ENCODE results near the gene ERFE. TPM values are rescaled to one million over a fixed set of nuclear protein-coding genes. Genes with fewer than 3 reads are reported as not detected.

The ERFE gene
- total RNA-seq, 1 donor from 2014 or later, result not detected

DNA sequence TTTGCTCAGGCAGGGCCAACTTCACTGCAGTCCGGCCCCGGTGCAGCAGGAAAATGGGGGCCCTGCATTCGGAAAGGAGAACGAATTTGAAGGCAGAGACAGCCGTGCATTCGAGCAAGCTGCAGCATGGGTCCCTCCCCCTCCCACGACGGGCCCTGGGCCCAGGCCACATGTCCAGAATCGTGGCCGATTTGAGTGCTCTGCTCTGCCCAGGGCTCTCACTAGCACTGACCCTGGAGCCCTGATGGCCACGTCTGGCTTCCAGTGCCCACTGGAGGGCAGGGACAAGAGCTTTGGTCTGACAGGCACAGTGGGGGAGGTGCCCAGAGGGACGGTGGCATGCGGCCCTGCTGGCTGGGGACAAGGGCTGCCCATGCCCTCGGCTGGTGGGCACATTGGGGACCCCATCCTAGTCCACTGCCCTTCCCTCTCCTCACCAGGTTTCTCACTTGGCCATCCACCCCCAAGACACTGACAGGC lies 34.7 kb upstream of the ERFE start:
- Histone ChIP-seq H3K27ac (no peak overlapping the region), H4K20me1 (ENCODE audit: low read depth) (no peaks in the 10 kb centered on the region), H3K4me3 (no peak overlapping the region), H3K4me1 (peaks cover 7% of the 10 kb centered on the region), H2AFZ (replicated peaks) (no peak overlapping the region), H3K9me3 (ENCODE audit: low read depth) (no peaks in the 10 kb centered on the region), H3K36me3 (no peaks in the 10 kb centered on the region), H3K27me3 (no peaks in the 10 kb centered on the region), H3F3A (ENCODE audit: low read depth) (peaks cover 9% of the 10 kb centered on the region), H3K9ac (no peak overlapping the region), H3K79me2 (ENCODE audit: low read depth) (no peaks in the 10 kb centered on the region), H3K4me2 (no peak overlapping the region)
- no peak overlapping the region for H3K4me3 Mint-ChIP-seq
- H3K36me3 Mint-ChIP-seq, result no peaks in the 10 kb centered on the region
- TF ChIP-seq EZH2phosphoT487 (IDR thresholded peaks at IDR 0.05) (no peak), EZH2 (IDR thresholded peaks at IDR 0.05) (no peak)
- TF ChIP-seq, protein P1, sequence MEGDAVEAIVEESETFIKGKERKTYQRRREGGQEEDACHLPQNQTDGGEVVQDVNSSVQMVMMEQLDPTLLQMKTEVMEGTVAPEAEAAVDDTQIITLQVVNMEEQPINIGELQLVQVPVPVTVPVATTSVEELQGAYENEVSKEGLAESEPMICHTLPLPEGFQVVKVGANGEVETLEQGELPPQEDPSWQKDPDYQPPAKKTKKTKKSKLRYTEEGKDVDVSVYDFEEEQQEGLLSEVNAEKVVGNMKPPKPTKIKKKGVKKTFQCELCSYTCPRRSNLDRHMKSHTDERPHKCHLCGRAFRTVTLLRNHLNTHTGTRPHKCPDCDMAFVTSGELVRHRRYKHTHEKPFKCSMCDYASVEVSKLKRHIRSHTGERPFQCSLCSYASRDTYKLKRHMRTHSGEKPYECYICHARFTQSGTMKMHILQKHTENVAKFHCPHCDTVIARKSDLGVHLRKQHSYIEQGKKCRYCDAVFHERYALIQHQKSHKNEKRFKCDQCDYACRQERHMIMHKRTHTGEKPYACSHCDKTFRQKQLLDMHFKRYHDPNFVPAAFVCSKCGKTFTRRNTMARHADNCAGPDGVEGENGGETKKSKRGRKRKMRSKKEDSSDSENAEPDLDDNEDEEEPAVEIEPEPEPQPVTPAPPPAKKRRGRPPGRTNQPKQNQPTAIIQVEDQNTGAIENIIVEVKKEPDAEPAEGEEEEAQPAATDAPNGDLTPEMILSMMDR (IDR thresholded peaks at IDR 0.05), result no peak
- no peaks in the 10 kb centered on the region for H3K9me3 Mint-ChIP-seq
- peaks cover 2% of the 10 kb centered on the region for H3K27me3 Mint-ChIP-seq (ENCODE audit: insufficient read depth, low read depth)
- H3K27ac Mint-ChIP-seq, result no peak overlapping the region
- H3K4me1 Mint-ChIP-seq, result no peaks in the 10 kb centered on the region
- no peak for DNase-seq (ENCODE audit: low spot score)

- Mint-ChIP-seq H3K27me3 (ENCODE audit: insufficient read depth, low read depth) (peaks cover 2% of the 10 kb centered on the region), H3K4me1 (no peaks in the 10 kb centered on the region), H3K9me3 (no peaks in the 10 kb centered on the region), H3K4me3 (no peak overlapping the region), H3K27ac (no peak overlapping the region), H3K36me3 (no peaks in the 10 kb centered on the region)
- no peaks in the 10 kb centered on the region for H4K20me1 ChIP-seq (ENCODE audit: low read depth)
- peaks cover 7% of the 10 kb centered on the region for H3K4me1 ChIP-seq
- H3K79me2 ChIP-seq (ENCODE audit: low read depth), result no peaks in the 10 kb centered on the region
- H3K27me3 ChIP-seq, result no peaks in the 10 kb centered on the region
- no peak overlapping the region for H3K4me2 ChIP-seq
- no peak for DNase-seq (ENCODE audit: low spot score)
- H3K9me3 ChIP-seq (ENCODE audit: low read depth), result no peaks in the 10 kb centered on the region
- H3K4me3 ChIP-seq, result no peak overlapping the region
- no peak overlapping the region for H2AFZ ChIP-seq (replicated peaks)
- H3K36me3 ChIP-seq, result no peaks in the 10 kb centered on the region
- no peak overlapping the region for H3K9ac ChIP-seq
- TF ChIP-seq, protein P1 (IDR thresholded peaks at IDR 0.05), result no peak
- TF ChIP-seq EZH2phosphoT487 (IDR thresholded peaks at IDR 0.05), result no peak
- TF ChIP-seq EZH2 (IDR thresholded peaks at IDR 0.05), result no peak
- H3F3A ChIP-seq (ENCODE audit: low read depth), result peaks cover 9% of the 10 kb centered on the region
- no peak overlapping the region for H3K27ac ChIP-seq
Measured at GRCh38 chr2:238124488-238125126, 34.2 kb upstream of the ERFE start.

GRCh38 chr2:238125127-238125885 lies 33.5 kb upstream of the ERFE start:
- TF ChIP-seq, protein P1 (IDR thresholded peaks at IDR 0.05), result no peak
- TF ChIP-seq EZH2 (IDR thresholded peaks at IDR 0.05), result no peak
- Histone ChIP-seq H4K20me1 (ENCODE audit: low read depth) (no peaks in the 10 kb centered on the region), H3K4me1 (peaks cover 5% of the 10 kb centered on the region), H3K9ac (no peak overlapping the region), H3K27me3 (no peaks in the 10 kb centered on the region), H3K4me3 (no peak overlapping the region), H3K4me2 (no peak overlapping the region), H3K79me2 (ENCODE audit: low read depth) (no peaks in the 10 kb centered on the region), H3K36me3 (no peaks in the 10 kb centered on the region), H3K9me3 (ENCODE audit: low read depth) (no peaks in the 10 kb centered on the region), H3K27ac (no peak overlapping the region), H2AFZ (replicated peaks) (no peak overlapping the region), H3F3A (ENCODE audit: low read depth) (peaks cover 9% of the 10 kb centered on the region)
- no peaks in the 10 kb centered on the region for H3K27me3 Mint-ChIP-seq (ENCODE audit: insufficient read depth, low read depth)
- no peaks in the 10 kb centered on the region for H3K9me3 Mint-ChIP-seq
- H3K4me3 Mint-ChIP-seq, result no peak overlapping the region
- H3K36me3 Mint-ChIP-seq, result no peaks in the 10 kb centered on the region
- H3K27ac Mint-ChIP-seq, result no peak overlapping the region
- no peak for DNase-seq (ENCODE audit: low spot score)
- H3K4me1 Mint-ChIP-seq, result no peaks in the 10 kb centered on the region
